GM18868 (cell line): Measurements from ENCODE around the gene GPER1.
A peak's percentile ranks its signal among the peaks of the same experiment; 100 is the strongest.

ENCODE experiments used
- ATAC-seq: cut with Tn5 transposase; IDR thresholded peaks from one replicate; pipeline ENCODE4 v1.9.1; 2021; ENCODE audit warnings: mild to moderate bottlenecking, moderate library complexity; ENCODE audit not compliant: unreplicated experiment

GPER1 gene

DNA sequence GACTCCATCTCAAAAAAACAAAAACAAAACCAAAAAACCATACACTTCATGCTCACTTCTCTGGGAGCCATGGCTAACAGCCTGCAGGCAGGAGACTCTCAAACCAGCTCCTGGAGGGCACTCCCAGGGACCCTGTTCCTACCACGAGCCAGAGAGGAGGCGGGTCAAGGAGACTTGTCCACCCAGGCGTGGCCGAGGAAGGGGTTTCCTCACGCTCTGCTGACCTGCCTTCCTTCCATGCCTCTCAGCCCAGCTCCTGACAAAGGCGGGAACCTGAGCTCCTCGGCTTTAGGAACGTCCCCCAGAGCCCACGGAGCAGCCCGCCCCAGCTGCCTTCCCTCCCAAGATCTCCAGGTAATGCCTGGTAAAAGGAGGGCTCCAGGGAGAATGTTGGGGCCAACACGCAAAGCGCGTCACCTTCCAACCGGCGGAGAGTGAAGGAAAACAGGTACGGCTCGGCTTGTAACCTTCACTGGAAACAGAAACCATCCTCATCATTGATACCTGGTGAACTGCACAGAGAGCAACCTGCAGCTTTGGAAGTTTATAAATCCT lies 34.0 kb upstream of the GPER1 start:
- no peak for ATAC-seq

DNA sequence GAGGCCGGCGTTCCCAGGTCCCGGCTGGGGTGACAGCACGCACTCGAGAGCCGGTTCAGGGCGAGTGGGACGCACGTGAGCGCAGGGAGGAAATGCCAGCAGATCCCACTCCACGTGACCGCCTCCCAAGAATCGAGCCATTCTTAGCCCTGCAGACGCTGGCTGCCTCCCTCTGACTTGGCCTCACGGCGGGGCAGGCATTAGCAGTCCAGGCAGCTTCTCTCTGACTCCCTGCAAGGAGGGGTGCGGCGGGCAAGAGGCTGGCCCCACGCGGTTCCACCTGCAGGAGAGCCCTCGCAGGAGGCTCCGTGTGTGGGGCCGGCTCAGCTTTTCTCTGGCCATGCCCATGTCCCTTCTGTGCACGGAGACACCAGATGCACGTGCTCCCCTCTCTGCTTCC lies 33.5 kb upstream of the GPER1 start:
- ATAC-seq: no peak

DNA sequence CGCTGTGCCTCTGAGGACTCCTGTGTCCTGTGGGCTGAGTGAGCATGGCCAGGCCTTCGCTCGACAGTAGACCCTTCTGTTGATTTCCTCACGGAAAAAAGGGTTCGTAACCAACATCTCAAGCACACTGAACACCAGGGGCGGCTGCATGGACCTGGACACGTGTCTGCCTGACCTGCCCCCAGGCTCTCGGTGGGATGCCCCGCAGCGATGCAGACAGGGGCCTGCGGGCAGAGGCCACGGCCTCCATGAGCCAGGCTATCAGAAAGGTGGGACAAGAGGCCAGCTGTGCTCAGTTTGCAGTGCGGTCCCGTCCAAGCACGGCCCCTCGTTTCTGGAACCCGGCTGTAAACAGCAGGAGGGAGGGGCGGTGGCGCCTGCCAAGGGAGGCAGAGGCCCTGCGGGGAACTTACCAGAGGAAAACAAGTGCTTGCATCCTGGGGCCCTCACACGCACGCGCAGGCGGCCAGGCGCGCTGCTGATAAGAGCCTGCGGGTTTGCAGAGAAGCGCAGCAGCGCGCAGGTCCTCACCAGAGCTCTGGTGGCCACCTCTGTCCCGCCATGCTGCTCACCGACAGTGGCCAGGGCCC lies 33.0 kb upstream of the GPER1 start:
- ATAC-seq: no peak

DNA sequence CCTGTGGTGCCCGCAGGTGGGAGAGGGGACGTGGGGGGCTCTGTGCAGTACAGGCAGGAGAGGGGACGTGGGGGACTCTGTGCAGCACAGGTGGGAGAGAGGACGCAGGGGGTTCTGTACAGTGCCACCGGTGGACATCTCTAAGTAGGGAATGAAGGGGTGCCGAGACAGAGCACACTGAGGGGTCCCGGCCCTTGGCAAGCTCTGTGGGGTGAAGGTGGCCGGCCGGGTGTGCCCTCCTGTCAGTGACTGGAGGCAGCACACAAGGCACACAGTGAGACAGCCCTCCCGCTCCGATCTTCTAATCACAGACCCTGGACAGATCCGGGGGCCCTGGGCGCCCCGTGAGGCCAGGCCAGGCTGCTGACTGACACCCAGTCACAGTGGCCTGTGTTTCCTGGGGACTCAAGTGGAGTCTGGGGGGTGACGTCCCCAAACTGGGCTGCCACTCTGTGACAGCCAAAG lies 32.4 kb upstream of the GPER1 start:
- ATAC-seq: no peak

DNA sequence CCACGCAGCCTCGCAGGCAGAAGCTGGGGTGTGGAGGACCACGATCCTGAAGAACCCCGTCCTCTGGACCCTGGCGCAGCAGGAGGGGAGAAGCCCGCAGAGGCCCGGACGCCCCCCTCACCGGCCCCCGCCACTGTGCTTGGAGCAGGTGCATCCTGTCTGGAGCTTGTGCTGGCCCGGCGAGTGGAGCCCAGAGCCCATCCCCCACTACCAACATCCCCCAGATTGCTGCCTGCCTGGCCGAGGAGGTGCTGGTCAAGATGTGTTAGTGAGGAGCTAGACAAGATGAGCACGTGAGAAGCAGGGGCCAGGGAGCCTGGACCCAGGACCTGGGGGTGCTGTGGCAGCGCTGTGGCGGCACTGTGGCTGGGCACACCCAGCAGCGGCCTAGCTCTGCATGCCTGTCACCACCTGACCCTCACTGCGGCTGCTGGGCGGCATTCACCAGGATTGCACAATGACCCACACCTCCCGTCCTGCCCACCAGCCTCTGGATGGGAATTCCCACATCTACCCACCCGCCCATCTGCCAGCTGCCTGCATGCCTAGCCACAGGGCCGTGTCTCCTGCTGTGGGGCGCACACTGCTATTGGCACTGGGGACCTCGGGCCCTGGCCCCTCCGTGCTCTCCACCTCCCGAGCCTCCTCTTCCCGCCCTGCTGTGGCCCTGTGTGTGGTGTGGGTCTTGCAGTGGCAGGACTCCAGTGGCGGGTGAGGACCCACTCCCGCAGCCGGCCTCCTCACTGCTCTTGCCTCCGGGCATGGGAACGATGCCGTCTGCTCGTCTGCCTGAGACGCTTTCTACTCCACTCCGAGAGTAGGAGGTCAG lies 31.7 kb upstream of the GPER1 start:
- ATAC-seq: no peak

DNA sequence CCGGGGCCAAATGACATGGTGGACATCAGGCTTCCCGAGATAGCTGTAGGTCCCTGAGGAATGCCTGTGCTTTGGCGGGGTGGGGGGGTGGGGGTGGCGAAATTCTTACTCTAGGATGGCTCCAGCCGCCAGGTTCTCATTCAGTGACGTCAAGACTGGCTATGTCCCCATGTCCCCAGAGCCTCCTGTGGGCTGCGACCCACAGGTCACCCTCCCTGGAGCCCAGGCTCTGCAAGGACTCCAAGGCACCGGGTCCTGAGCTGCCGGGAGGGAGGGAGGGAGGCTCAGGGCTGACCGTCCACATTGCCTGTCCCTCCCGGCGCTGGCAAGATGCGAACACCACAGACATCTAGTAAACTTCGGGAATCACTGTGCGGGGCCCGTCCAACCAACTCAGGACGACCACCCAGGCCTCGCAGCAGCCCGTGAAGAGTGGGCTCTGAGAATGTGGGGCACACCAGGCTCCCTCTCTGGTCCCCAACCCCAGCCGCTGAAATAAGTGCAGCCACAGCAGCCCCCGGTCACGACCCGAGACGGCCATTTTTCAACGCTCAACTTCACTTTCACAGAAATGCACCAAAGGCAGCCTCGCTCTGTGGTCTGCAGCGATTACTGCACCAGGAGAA lies 31.0 kb upstream of the GPER1 start:
- ATAC-seq: no peak

DNA sequence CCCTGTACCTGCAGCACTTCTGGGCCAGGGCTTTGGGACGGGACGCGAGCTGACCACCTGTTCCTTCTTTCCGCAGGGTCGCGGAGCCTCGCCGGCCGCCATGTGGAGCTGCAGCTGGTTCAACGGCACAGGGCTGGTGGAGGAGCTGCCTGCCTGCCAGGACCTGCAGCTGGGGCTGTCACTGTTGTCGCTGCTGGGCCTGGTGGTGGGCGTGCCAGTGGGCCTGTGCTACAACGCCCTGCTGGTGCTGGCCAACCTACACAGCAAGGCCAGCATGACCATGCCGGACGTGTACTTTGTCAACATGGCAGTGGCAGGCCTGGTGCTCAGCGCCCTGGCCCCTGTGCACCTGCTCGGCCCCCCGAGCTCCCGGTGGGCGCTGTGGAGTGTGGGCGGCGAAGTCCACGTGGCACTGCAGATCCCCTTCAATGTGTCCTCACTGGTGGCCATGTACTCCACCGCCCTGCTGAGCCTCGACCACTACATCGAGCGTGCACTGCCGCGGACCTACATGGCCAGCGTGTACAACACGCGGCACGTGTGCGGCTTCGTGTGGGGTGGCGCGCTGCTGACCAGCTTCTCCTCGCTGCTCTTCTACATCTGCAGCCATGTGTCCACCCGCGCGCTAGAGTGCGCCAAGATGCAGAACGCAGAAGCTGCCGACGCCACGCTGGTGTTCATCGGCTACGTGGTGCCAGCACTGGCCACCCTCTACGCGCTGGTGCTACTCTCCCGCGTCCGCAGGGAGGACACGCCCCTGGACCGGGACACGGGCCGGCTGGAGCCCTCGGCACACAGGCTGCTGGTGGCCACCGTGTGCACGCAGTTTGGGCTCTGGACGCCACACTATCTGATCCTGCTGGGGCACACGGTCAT lies 30.3 kb upstream of the GPER1 start:
- no peak for ATAC-seq

DNA sequence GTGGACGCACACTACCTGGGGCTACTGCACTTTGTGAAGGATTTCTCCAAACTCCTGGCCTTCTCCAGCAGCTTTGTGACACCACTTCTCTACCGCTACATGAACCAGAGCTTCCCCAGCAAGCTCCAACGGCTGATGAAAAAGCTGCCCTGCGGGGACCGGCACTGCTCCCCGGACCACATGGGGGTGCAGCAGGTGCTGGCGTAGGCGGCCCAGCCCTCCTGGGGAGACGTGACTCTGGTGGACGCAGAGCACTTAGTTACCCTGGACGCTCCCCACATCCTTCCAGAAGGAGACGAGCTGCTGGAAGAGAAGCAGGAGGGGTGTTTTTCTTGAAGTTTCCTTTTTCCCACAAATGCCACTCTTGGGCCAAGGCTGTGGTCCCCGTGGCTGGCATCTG lies 29.6 kb upstream of the GPER1 start:
- no peak for ATAC-seq

DNA sequence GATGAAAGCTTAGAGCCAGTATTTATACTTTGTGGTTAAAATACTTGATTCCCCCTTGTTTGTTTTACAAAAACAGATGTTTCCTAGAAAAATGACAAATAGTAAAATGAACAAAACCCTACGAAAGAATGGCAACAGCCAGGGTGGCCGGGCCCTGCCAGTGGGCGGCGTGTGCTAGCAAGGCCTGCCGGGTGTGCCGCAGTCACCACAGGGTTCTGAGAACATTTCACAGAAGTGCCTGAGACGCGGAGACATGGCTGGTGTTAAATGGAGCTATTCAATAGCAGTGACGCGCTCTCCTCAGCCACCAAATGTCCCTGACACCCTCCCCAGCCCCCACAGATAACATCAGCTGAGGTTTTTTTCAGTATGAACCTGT lies 29.1 kb upstream of the GPER1 start:
- ATAC-seq: peak; percentile 27

DNA sequence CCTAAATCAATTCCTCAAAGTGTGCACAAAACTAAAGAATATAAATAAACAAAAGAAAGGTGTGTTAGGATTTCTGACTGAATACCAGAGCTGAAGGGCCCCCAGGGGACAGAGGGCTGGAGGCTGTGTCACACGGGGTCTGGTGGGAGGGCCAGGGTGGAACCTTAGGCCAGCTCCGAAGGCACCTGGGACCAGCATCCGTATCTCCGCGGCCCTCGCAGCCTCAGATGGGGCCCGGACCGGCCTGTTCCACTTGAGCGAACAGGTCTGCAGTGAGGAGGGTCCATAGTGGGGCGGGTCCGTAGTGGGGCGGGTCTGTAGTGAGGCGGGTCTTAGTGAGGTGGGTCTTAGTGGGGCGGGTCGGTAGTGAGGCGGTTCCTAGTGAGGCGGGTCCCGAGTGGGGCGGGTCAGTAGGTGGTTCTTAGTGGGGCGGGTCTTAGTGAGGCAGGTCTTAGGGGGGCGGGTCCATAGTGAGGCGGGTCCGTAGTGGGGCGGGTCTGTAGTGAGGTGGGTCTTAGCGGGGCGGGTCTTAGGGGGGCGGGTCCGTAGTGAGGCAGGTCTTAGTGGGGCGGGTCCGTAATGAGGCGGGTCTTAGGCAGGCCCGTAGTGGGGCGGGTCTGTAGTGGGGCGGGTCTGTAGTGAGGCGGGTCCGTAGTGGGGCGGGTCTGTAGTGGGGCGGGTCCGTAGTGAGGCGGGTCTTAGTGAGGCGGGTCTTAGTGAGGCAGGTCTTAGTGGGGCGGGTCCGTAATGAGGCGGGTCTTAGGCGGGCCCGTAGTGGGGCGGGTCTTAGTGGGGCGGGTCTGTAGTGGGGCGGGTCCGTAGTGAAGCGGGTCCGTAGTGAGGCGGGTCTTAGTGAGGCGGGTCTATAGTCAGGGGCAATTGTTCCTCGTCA lies 28.5 kb upstream of the GPER1 start:
- peak; percentile 38 for ATAC-seq

DNA sequence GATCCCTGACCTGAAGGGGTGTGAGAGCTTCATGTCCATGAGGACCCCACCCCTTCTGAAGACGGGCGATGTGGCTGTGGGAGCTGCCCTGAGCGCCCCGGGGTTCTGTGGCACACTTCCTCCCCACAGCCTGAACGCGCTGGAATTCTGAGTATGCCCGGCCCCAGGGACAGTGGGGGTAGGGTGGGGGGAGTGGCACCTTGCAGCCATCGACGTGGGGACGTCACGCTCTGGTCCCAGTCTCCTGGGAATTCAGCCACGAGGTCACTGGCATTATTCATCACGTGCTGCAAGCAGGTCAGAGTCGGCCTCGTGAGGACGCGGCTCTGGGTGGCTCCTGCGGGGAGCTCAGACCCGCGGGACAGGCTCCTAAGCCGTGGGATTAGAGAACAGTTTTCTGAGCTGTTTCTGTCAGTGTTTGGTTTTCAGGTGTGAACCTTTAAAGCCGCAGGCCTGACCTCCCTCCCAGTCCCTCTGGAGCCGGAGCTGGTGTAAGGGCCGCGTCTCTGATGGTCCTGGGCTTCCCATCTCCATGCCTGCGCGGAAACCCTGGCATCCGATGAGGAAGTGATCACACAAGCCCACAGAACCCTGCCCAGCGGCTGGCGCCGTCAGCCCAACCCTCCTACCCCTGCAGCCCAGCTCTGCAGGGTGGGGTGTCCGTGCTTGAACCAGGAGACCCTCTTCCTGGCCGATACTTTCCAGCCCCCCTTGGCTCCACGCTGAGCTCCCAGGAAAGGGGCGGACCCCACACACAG lies 27.4 kb upstream of the GPER1 start:
- no peak for ATAC-seq

DNA sequence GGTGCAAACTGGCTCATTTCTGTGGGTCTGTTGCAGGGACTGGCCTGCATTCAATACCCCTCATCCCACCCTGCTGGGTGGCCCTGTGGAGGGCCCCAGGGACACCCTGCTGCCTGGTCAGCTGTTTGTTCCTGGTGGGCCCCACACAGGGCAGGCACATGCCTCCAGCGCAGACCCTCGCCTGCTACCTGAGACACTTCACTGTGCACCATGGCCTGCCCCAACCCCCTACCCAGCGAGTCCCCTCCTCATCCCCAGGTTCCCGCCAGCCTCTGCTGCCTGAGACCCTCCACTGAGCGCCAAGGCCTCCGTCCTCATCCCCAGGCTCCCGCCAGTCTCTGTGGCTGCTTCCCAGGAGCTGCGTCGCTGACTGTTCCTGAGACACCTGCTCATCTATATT lies 26.7 kb upstream of the GPER1 start:
- no peak for ATAC-seq

DNA sequence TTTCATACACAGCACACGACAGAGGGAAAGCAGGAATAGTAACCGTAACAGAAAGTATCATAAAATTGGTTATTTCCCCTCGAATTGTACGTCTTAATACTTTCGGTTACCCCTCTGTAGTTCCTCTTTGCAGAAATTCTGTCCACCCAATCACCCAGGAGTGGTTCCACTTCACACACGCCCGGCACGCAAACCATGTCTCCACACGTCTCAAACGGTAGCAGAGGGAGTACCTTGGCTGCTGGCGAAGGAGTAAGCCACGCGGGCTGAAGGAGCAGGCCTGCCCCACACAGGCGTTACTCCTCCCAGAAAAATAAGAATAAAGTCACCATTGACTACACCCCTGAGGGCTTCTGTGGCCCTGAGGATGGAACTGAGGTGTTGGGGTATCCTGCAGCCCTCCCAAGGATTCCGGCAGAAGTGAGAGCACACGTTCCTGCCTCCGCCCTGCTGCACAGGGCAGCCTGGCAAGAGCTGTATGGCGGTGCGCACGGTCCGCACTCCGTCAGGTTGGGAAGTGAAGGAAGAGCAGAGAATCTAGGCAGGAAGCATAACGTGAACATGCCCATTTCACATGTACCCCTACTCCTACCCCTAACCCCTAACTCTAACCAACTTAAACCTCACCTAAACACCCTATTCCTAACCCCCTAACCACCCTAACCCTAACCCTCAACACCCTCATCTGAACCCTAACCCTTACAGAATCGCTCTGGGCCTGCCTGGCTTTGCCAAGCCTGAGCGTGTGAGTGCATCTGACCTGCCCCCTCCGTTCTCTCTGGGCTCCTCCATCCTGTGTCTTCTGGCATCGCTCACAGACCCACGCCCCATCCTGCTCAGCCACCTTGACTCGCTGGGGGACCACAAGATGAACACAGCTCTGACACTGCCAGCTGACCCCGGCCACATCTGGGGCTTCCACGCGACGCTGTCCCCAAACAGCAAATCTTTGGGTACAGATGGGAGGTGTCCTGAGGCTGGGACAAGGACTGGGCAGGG lies 25.3 kb upstream of the GPER1 start:
- ATAC-seq: peak; percentile 53

DNA sequence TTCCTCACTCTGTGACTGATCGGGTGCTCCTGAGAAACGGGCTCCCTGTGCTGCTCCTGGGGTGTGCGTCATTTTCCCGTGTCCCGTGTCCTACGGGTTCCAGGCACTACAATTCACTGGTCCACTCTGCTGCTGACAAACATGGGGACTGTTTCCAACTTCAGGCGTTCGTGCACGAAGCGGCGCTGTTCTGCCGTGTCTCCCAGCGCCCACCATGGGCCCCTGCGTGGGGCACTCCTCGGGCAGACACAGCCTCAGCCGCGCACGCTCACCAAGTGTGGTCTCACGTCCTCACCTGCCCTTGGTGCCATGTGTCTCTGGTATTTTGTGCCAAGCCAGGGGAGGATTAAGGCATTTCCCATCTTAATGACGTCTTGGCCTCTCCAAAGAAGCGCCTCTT lies 24.6 kb upstream of the GPER1 start:
- ATAC-seq: no peak

DNA sequence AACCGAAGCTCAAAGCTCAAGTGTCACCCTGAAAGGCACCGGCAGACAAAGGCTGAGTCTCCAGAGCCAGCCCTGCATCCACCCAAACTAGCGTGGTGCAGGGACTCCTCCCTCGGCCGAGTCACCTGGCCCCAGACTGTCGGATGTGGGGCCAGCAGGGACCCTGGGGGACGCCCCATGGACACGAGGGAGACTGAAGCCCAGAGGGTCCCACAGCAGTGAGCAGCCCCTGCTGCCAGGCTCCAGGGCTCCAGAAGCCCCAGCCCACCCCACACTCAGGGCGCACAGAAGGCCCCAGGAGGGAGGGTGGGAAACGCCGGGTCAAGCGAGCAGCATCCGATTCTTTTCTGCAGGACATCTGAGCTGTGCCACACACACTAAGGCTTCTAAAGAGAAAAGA lies 23.3 kb upstream of the GPER1 start:
- ATAC-seq: no peak

DNA sequence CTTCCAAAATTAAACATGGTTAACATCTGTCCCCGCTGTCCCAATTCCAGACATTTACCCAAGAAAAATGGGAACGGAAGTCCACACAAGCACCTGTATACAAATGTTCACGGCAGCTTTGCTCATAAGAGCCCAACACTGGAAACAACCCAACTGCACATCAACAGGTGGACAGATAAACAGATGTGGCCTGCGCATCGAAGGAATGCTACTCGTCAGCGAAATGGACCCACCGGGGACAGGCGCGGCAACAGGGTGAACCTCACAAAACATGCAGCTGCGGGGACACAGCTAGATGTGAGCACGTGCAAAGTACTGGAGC lies 22.7 kb upstream of the GPER1 start:
- ATAC-seq: no peak

DNA sequence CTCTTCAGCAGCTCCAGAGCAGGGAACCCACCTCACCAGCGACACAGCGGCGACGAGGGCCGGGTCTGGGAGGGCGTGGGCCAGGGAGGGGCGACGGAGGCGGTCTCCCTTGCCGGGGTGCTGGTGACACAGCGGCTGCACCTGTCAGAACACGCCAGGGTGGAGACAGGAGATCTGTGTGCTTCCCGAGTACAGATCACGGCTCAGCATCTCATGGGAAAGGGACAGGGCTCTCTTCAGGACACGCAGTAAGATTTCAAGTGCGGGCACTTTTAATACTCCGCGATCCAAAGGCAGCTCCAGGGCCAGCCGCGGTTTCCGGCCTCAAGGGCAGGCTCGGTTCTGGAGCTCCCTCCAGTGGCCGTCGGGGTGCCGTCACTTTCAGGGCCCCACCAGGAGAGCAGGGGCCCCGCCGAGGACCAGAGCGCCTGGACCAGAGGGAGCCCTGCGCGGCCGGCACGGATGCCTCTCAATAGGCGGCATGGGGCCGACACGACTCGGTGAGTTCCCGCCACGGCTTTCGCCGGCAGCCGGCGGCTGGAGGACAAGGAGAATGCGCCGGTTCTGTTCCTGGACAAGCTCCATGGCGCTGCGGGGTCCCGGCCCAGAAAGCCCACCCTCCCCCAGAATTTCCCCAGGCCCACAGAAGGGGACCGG lies 22.2 kb upstream of the GPER1 start:
- peak; percentile 52 for ATAC-seq

DNA sequence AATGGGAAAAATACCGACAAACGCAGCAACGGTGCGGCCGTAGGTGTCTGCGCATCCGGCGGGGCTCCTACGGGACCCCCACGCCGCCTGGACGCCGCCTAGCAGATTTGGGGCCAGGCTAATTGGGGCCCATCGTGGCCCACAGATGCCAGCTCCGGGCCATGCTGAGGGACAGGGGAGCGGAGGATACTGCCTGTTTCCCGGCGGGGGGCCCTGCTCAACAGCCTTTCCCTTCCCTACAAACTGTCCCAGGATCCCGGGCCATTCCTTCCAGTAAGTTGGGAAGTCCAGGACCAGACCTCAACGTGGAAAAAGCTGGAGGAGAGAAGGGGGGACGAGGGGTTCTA lies 21.7 kb upstream of the GPER1 start:
- no peak for ATAC-seq
